Measurements from ENCODE around the gene MSH6.
"Not testable (repeated sequence)": the region's sequence is repeated elsewhere in the genome, so short reads cannot be mapped to it uniquely, and the experiment has no call there.

The MSH6 gene

GRCh38 chr2:47838249-47838648, 55.3 kb downstream of the MSH6 start:
- DNase-seq (ENCODE audit: low read depth in 1 of 2, low spot score in 1 of 2), result no peak

- DNase-seq (ENCODE audit: low read depth in 1 of 2, low spot score in 1 of 2), result no peak
Observed at GRCh38 chr2:47838686-47839085, 55.7 kb downstream of the MSH6 start.

GRCh38 chr2:47842846-47843245, 59.9 kb downstream of the MSH6 start:
- no peak for DNase-seq (ENCODE audit: low read depth in 1 of 2, low spot score in 1 of 2)

GRCh38 chr2:47843407-47843806, 60.5 kb downstream of the MSH6 start:
- DNase-seq (ENCODE audit: low read depth in 1 of 2, low spot score in 1 of 2), result no peak

- DNase-seq (ENCODE audit: low read depth in 1 of 2, low spot score in 1 of 2), result no peak
Observed at GRCh38 chr2:47844162-47844561, 61.2 kb downstream of the MSH6 start.

- no peak for DNase-seq (ENCODE audit: low read depth in 1 of 2, low spot score in 1 of 2)
Observed at GRCh38 chr2:47849368-47849767, 66.4 kb downstream of the MSH6 start.

GRCh38 chr2:47850198-47850597, 67.3 kb downstream of the MSH6 start:
- DNase-seq (ENCODE audit: low read depth in 1 of 2, low spot score in 1 of 2), result no peak

GRCh38 chr2:47853067-47853777, 70.3 kb downstream of the MSH6 start:
- not testable (repeated sequence) for DNase-seq (ENCODE audit: low read depth in 1 of 2, low spot score in 1 of 2)
